H9 (cell line): Measurements from ENCODE around the gene ZNF70. TPM values are rescaled to one million over a fixed set of nuclear protein-coding genes. Genes with fewer than 3 reads are reported as not detected.

ENCODE experiments used
- DNase-seq: peaks from one replicate; pipeline ENCODE4 v3.0.0-alpha.2; 2017
- H2AFZ ChIP-seq: one replicate; pipeline ENCODE4 v1.6.1; 2013; ENCODE audit warnings: mild to moderate bottlenecking, low read length, control low read depth, moderate library complexity
- H2AK5ac ChIP-seq: 2 replicates; pipeline ENCODE4 v1.6.1; 2013; ENCODE audit warnings: low read length, control low read depth, mixed read lengths; ENCODE audit not compliant: insufficient read length
- H2BK120ac ChIP-seq: one replicate; pipeline ENCODE4 v1.6.1; 2013; ENCODE audit warnings: low read depth, mild to moderate bottlenecking, low read length, control low read depth, inconsistent platforms; ENCODE audit not compliant: poor library complexity, severe bottlenecking
- H2BK12ac ChIP-seq: 2 replicates; pipeline ENCODE4 v1.6.1; 2013; ENCODE audit warnings: low read length, control low read depth, mixed read lengths, low read depth; ENCODE audit not compliant: insufficient read length
- H2BK15ac ChIP-seq: 2 replicates; pipeline ENCODE4 v1.6.1; 2013; ENCODE audit warnings: low read depth, low read length, control low read depth
- H2BK20ac ChIP-seq: one replicate; pipeline ENCODE4 v1.6.1; 2013; ENCODE audit warnings: low read depth, mild to moderate bottlenecking, low read length, control low read depth, inconsistent platforms; ENCODE audit not compliant: poor library complexity, severe bottlenecking
- H2BK5ac ChIP-seq: 2 replicates; pipeline ENCODE4 v1.6.1; 2013; ENCODE audit warnings: low read length, control low read depth, mixed read lengths; ENCODE audit not compliant: insufficient read length
- H3K14ac ChIP-seq: 2 replicates; pipeline ENCODE4 v1.6.1; 2013; ENCODE audit warnings: low read length, control low read depth; ENCODE audit not compliant: insufficient read depth
- H3K18ac ChIP-seq: 2 replicates; pipeline ENCODE4 v1.6.1; 2013; ENCODE audit warnings: low read depth, mild to moderate bottlenecking, mixed read lengths, low read length, control low read depth; ENCODE audit not compliant: insufficient read length
- H3K23ac ChIP-seq: 2 replicates; pipeline ENCODE4 v1.6.1; 2013; ENCODE audit warnings: low read length, control low read depth, mixed read lengths, low read depth; ENCODE audit not compliant: insufficient read length
- H3K23me2 ChIP-seq: 2 replicates; pipeline ENCODE4 v1.6.1; 2013; ENCODE audit warnings: low read depth, mild to moderate bottlenecking, mixed read lengths, low read length, control low read depth; ENCODE audit not compliant: insufficient read length, poor library complexity, severe bottlenecking
- H3K27ac ChIP-seq: 2 replicates; pipeline ENCODE4 v1.5.1; 2013; ENCODE audit warnings: low read length, control low read depth, mixed read lengths, low read depth; ENCODE audit not compliant: insufficient read length
- H3K27me3 ChIP-seq: 2 replicates; pipeline ENCODE4 v1.6.1; 2013; ENCODE audit warnings: low read length, control low read depth, inconsistent platforms; ENCODE audit not compliant: insufficient read depth
- H3K4ac ChIP-seq: 2 replicates; pipeline ENCODE4 v1.6.1; 2013; ENCODE audit warnings: low read depth, mild to moderate bottlenecking, control low read depth, inconsistent platforms, low read length, moderate library complexity
- H3K4me1 ChIP-seq: 2 replicates; pipeline ENCODE4 v1.6.1; 2013; ENCODE audit warnings: low read length, control low read depth, inconsistent platforms; ENCODE audit not compliant: insufficient read depth
- H3K4me2 ChIP-seq: 2 replicates; pipeline ENCODE4 v1.6.1; 2013; ENCODE audit warnings: low read length, control low read depth, mixed read lengths; ENCODE audit not compliant: insufficient read length, insufficient read depth
- H3K56ac ChIP-seq: 2 replicates; pipeline ENCODE4 v1.6.1; 2013; ENCODE audit warnings: low read depth, mild to moderate bottlenecking, mixed read lengths, low read length, control low read depth; ENCODE audit not compliant: insufficient read length
- H3K79me1 ChIP-seq: 2 replicates; pipeline ENCODE4 v1.6.1; 2013; ENCODE audit warnings: low read depth, mild to moderate bottlenecking, moderate library complexity, low read length, control low read depth, inconsistent platforms; ENCODE audit not compliant: insufficient read depth, poor library complexity, severe bottlenecking
- H3K79me2 ChIP-seq: 2 replicates; pipeline ENCODE4 v1.6.1; 2013; ENCODE audit warnings: low read length, control low read depth, inconsistent platforms; ENCODE audit not compliant: insufficient read depth
- H3K9ac ChIP-seq: 2 replicates; pipeline ENCODE4 v1.6.1; 2013; ENCODE audit warnings: low read length, control low read depth, mixed read lengths; ENCODE audit not compliant: insufficient read length; ENCODE audit errors: extremely low read depth
- H3K9me3 ChIP-seq: one replicate; pipeline ENCODE4 v1.6.1; 2013; ENCODE audit warnings: low read depth, low read length, inconsistent platforms; ENCODE audit not compliant: control insufficient read depth
- H3T11ph ChIP-seq: one replicate; pipeline ENCODE4 v1.6.1; 2013; ENCODE audit warnings: mild to moderate bottlenecking, low read length, control low read depth, inconsistent platforms
- H4K20me1 ChIP-seq: one replicate; pipeline ENCODE4 v1.6.1; 2013; ENCODE audit not compliant: control insufficient read depth, insufficient read length, insufficient read depth
- H4K5ac ChIP-seq: 2 replicates; pipeline ENCODE4 v1.6.1; 2013; ENCODE audit warnings: low read depth, mild to moderate bottlenecking, mixed read lengths, low read length, control low read depth; ENCODE audit not compliant: insufficient read length
- H4K8ac ChIP-seq: replicated peaks from 2 replicates; pipeline ENCODE4 v1.6.1; 2013; ENCODE audit warnings: low read length, control low read depth, mixed read lengths, low read depth; ENCODE audit not compliant: insufficient read length
- H4K91ac ChIP-seq: 2 replicates; pipeline ENCODE4 v1.6.1; 2013; ENCODE audit warnings: low read depth, mild to moderate bottlenecking, moderate library complexity, mixed read lengths, low read length, control low read depth; ENCODE audit not compliant: insufficient read length
- H3K27ac Mint-ChIP-seq, 3 experiments: 2 replicates in 2 of 3; 3 replicates in 1 of 3; pipeline ENCODE4 v1.8.0; 2020 to 2021; ENCODE audit warnings: mixed read lengths in 3 of 3, mild to moderate bottlenecking in 1 of 3, moderate library complexity in 1 of 3
- H3K27me3 Mint-ChIP-seq: 2 replicates; pipeline ENCODE4 v1.8.0; 2021; ENCODE audit warnings: low read depth, mild to moderate bottlenecking, moderate library complexity, mixed read lengths
- H3K36me3 Mint-ChIP-seq, 3 experiments: 2 replicates in 2 of 3; 3 replicates in 1 of 3; pipeline ENCODE4 v1.8.0; 2020 to 2021; ENCODE audit warnings: low read depth in 3 of 3, mixed read lengths in 3 of 3; ENCODE audit not compliant: insufficient read depth in 1 of 3
- H3K4me1 Mint-ChIP-seq, 2 experiments: 2 replicates each; pipeline ENCODE4 v1.8.0; 2020; ENCODE audit warnings: mixed read lengths in 2 of 2
- H3K4me3 Mint-ChIP-seq, 2 experiments: 2 replicates in 1 of 2; 3 replicates in 1 of 2; pipeline ENCODE4 v1.8.0; 2020 to 2021; ENCODE audit warnings: mild to moderate bottlenecking in 2 of 2, mixed read lengths in 2 of 2, moderate library complexity in 1 of 2
- H3K9me3 Mint-ChIP-seq, 2 experiments: 2 replicates in 1 of 2; 3 replicates in 1 of 2; pipeline ENCODE4 v1.8.0; 2020; ENCODE audit warnings: mild to moderate bottlenecking in 2 of 2, mixed read lengths in 2 of 2, moderate library complexity in 1 of 2
- WGBS: extraction: QIAGEN DNeasy Blood & Tissue Kit; methylation state at CpG from one replicate; pipeline ENCODE4 v1.1.7; 2013; ENCODE audit warnings: missing lambda C conversion rate, low lambda C conversion rate, mixed read lengths; ENCODE audit not compliant: insufficient read length; ENCODE audit errors: extremely low coverage; 5-methylcytosine and 5-hydroxymethylcytosine counted together
- total RNA-seq: library from RNA; stranded (reverse); gene quantifications from 2 replicates; pipeline ENCODE4 v1.2.1, GENCODE V29; 2021
- TF ChIP-seq, protein P1 (sequence below): fragments of 200-600 bp; sonication (generic); conservative IDR thresholded peaks from 3 replicates; pipeline ENCODE4 v1.8.0; 2021; ENCODE audit warnings: antibody characterized with exemption, mild to moderate bottlenecking

The ZNF70 gene
- total RNA-seq, 1 experiment from 2014 or later = 3.5 TPM

DNA sequence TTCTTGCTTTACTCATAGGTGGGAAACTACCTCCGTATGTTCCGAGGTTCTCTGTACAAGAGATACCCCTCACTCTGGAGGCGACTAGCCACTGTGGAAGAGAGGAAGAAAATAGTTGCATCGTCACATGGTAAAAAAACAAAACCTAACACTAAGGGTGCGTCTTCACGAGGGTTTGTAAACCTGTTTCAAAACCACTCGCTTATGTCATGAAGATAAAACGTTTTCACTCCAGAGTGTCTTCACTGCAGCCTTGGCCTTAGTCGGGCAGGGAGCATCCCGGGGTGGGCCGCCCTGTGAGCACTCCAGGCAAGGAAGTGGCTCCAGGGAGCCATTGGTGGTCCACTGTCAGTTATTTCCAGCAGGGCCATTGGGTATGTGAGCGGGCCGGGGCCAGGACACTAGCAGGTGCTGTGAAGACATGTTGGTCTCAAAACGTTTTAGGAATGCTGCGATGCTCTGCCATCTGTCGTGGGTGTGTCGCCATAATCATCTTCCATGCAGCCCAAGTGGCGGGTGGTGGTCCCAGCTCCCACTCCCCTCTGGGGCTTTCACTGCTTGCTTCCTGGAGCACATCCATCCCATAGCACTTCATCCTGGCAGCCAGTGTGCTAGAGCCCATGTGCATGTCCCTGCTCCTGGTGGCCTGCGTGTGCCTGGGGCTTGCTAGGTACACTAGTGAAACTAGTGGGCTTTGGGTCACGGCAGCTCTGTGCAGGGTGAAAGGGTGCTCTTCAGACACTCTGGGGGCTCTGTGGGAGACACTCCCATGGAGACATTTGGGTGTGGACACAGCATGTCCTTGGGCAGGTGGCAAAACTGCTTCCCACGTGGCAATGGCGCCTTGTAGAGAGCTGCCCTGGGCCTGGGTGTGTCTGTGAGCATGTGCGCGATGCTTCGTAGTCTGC is 41.1 kb upstream of the ZNF70 start:
- Histone ChIP-seq H2BK5ac (no peak overlapping the region), H2AK5ac (no peak overlapping the region), H2BK20ac (no peak overlapping the region), H4K8ac (no peak overlapping the region), H3K4me1 (peaks cover 2% of the 10 kb centered on the region; the same call in 1 of the 2 replicates), H3K79me2 (peaks cover 16% of the 10 kb centered on the region; the same call in 1 of the 2 replicates), H4K91ac (no peak overlapping the region), H3K4me2 (no peak overlapping the region), H3K23ac (no peak overlapping the region), H3K56ac (no peak overlapping the region), H3K9me3 (no peaks in the 10 kb centered on the region), H3K79me1 (no peaks in the 10 kb centered on the region), H2BK15ac (no peak overlapping the region), H4K5ac (no peak overlapping the region), H3K4ac (no peak overlapping the region), H2AFZ (no peak overlapping the region), H3K23me2 (no peaks in the 10 kb centered on the region), H3K27ac (no peak overlapping the region), H3K18ac (no peak overlapping the region), H3T11ph (no peak overlapping the region), H4K20me1 (no peaks in the 10 kb centered on the region), H3K27me3 (no peaks in the 10 kb centered on the region; the same call in 1 of the 2 replicates), H3K14ac (no peak overlapping the region), H2BK12ac (no peak overlapping the region), H2BK120ac (no peak overlapping the region), H3K9ac (no peak overlapping the region)
- H3K9me3 Mint-ChIP-seq = no peaks in the 10 kb centered on the region
- peaks cover 29 to 58% (median 53%) of the 10 kb centered on the region in 3 experiments for H3K36me3 Mint-ChIP-seq
- H3K27ac Mint-ChIP-seq = peak overlapping the region in 2 of 3 experiments; percentile 40 to 44; a peak in 1 of 7 replicates
- peaks cover 16 to 24% of the 10 kb centered on the region in 2 experiments for H3K4me1 Mint-ChIP-seq
- no CpG with 5 or more reads among the region's 25 CpGs for WGBS
- H3K27me3 Mint-ChIP-seq = no peaks in the 10 kb centered on the region
- H3K4me3 Mint-ChIP-seq = no peak overlapping the region
- TF ChIP-seq, protein P1, sequence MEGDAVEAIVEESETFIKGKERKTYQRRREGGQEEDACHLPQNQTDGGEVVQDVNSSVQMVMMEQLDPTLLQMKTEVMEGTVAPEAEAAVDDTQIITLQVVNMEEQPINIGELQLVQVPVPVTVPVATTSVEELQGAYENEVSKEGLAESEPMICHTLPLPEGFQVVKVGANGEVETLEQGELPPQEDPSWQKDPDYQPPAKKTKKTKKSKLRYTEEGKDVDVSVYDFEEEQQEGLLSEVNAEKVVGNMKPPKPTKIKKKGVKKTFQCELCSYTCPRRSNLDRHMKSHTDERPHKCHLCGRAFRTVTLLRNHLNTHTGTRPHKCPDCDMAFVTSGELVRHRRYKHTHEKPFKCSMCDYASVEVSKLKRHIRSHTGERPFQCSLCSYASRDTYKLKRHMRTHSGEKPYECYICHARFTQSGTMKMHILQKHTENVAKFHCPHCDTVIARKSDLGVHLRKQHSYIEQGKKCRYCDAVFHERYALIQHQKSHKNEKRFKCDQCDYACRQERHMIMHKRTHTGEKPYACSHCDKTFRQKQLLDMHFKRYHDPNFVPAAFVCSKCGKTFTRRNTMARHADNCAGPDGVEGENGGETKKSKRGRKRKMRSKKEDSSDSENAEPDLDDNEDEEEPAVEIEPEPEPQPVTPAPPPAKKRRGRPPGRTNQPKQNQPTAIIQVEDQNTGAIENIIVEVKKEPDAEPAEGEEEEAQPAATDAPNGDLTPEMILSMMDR = no peak
- no peak for DNase-seq
